HG03103 (cell line): Measurements from ENCODE around the gene PCYOX1L.
"Not testable (repeated sequence)": the region's sequence is repeated elsewhere in the genome, so short reads cannot be mapped to it uniquely, and the experiment has no call there.

Experiments
- ATAC-seq: cut with Tn5 transposase; IDR thresholded peaks from one replicate; pipeline ENCODE4 v1.9.1; 2021; ENCODE audit warnings: low read depth; ENCODE audit not compliant: unreplicated experiment

PCYOX1L gene

DNA sequence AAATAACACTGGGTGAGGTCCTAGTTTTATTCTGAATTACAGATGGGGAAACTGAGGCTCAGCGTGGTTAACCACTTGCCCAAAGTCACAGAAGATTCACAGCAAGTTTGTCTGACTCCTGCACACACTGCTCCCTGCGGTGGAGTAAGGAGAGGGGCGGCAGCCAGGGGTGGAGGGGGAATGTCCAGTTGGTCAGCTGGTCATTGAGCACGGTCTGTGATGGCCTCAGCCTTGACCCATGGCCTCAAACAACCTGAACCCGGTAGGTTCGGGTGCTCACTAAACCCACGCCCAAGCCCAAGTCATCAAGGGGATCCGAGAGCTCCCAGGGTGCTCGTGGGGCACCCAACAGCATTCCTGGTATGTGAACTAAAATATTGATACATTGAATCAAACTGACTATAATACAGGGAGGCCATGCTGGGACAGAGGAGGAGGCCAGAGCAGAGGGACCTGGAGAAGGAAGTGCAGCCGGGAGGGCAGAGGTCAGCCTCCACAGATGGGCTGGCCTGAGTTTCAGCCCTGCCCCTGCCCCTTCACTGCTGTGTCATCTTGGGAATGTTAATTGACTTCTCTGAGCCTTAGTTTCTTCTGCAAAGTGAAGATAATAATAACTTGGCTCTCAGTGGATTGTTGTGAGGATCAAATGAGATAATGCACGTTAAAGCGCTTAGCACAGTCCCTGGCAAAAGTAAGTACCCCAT lies 24.8 kb downstream of the PCYOX1L start:
- no peak for ATAC-seq

DNA sequence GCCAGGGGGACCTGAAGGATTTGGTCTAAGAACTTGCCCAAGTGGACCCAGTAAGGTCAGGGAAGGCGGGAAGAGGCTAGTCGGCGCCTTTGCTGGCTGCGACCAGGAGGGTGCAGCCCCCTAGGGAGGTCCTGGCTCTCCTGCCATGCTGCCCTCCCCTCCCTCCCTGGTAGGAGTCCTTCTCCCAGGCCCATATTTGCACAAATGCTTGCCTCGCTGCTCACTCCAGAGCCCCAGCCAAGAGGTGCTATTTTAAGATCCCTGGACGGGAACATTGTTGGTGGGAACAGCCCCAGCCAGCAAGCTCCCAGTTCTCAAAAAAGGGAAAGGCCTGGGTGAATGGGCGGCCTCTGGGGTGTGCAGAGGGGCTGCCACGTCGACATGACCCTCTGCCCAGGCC lies 25.6 kb downstream of the PCYOX1L start:
- ATAC-seq, result no peak

DNA sequence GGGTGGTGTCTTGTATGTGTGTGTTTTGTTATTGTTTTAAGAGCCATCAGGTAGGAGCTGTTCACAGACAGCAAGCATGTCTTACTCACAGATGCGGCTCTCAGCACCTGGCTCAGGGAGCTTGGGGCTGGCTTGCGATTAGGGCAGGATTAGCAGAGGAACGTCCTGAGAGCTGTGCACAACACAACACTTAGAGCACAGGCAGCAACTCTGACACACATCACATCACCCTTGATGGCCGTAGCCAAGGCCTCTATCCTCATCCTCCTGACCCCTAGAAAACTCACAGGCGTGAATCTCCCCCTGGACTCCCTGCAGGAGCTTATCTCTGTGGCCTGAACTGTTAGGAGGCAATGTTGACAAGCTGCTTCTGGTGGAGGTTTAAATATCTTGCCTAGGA lies 28.3 kb downstream of the PCYOX1L start:
- no peak for ATAC-seq

DNA sequence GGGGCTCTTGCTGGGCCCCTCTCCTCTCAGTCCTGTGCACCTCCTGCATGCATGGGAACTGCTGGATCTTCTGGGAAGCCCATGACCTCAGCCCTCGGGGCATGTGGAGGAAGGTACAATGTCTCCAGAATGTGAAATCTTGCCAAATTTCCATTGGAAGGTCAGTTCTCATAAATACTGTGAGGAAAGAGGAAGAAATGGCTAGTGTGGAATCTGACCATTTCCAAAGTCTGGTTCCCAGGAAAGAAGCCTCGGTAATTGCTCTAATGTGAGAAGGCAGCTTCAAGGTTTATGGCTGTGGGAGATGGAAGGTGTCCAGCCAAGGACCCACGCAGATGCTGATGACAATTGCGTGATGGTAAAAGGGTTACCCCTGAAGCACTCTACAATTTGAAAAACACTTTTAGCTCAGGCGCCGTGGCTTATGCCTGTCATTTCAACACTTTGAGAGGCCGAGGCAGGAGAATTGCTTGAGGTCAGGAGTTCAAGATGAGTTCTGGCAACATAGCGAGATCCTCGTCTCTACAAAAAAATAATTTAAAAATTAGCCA lies 29.3 kb downstream of the PCYOX1L start:
- ATAC-seq, result no peak

DNA sequence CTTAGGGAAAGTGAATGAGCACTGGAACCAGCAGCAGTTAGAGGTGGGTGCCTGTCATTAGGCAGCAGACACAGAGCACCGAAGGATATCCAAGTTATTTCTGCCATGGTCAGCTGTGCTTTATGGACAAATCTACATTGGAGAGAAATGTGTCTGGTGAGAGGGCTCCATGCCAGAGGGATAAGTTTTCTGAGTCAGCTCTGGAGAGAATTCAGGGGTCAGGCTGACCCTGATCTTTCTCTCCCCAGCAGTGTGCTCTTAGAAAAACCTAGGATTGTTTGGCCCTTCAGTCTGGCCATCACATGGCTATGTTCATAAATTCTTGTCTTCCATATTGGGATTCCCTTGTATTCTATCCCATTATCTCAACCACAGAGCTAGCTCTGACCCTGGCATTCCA lies 30.1 kb downstream of the PCYOX1L start:
- ATAC-seq, result no peak

DNA sequence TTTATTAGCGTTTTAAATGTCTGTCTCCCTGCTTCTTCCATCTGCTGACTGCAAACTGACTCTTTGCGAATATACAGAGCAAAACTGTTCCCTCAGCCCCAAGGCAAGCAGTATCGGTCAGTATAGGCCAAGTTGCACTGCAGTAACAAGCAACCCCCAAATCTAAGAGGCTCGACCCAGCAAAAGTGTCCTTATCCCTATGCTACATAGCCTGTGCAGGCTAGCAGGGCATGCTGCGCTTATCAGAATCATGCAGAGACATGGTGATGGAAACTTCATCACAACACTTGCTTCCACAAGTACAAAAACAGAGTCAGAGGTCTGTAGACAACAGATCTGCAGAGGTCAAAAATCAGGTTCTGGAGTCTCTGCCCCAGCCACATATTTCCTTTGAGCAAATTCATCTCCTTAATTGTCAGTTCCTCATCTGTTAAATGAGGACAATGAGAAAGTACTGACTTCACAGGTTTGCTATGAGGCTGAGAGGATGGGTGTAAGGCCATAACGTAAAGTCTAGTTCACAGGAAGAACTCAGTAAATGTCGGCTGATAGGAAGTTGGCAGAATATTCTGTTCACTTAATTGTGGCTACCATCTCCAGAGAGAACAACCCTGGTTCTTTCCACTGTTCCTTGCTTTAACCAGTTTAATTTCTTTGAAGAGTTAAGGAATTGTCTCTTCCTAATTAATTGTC lies 30.8 kb downstream of the PCYOX1L start:
- ATAC-seq, result no peak

DNA sequence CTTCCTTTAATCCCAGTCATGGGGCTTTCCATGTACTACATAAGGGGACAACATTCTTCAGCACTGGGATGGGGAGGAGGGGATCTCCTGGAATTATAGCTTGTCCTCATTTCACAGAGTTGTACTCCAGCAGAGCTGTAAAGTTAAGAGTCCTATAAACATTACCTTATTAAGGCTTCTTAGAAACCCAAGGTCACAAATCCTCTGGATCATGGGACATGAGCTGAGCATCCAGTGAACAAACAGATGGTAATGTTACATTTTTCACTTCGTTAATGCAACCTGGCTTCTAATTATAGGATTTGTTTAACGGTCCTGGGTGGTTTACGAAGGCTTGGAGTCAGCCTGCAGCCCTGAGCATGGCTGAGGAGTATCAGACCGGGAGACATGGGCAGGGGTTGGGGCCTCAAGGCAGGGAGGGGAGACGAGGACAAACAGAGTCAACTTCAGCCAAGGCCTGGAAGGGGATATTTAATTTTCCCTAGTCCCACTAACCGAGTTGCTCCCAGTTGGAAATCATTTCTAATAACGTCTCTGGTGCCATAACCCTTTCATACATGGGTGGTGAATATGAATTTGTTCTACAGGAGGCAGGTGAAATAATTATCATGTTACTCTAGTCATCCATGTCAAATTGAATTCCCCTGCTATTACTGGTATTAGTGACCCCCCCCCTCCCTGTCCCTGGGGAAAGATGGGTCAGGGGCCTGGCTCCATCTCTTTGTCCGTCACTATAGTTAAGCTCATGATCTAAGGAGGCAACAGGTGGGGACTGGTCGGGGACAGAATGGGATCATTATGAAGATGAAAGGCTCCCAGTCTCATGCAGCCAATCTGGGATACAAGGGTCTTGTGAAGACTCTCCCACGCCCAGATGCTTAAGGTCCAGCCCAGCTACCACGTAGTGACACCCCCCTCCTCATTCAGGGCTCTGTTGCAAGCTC lies 32.0 kb downstream of the PCYOX1L start:
- no peak for ATAC-seq

DNA sequence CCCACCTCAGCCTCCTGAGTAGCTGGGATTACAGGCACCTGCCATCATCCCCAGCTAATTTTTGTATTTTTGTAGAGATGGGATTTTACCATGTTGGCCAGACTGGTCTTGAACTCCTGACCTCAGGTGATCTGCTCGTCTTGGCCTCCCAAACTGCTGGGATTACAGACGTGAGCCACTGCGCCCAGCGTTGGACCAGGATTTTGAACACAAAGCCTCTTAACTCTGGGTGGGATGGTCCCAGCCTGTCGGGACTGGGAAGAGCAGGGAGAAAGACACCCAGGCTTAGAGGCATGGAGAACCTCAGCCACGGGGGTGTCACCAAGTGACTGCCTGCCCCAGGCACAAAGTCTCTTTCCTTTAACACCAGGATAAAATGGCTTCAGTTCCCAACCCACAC lies 33.2 kb downstream of the PCYOX1L start:
- ATAC-seq, result not testable (repeated sequence)

DNA sequence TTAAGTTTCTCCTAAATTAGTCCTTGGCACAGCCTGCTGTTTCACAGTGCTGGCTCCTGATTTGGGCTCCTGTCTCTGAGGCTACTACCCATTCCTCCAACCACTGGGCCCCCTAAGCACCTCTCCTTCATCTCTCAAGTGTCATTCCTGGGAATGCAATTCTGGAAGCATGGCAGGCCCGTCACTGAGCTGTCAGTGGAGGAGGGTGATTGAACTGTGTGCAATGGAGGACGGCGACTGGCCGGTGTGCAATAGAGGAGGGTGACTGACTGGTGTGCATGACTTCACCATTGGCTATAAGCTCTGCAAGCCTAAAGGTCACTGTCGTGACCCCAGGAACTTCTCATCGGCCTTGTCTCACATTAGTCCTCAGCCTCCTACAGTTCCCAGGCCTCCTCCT lies 33.7 kb downstream of the PCYOX1L start:
- no peak for ATAC-seq

DNA sequence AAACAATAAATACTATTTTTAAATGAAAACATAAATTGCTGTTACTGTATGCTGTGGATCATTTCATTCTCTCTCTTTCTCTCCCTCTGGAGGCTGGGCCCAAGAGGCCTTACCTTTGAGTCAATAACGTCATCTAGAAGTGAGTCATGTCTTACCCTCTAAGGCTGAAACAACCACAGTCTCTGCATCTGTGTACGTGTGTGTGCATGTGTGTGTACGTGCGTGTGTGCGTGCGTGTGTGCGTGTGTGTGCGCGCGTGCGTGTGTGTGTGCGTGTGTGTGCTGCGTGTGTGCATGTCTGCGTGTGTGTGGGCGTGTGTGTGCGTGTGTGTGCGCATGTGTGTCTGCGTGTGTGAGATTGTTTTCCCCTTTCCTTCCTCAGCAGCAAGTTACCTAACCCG lies 34.9 kb downstream of the PCYOX1L start:
- no peak for ATAC-seq

DNA sequence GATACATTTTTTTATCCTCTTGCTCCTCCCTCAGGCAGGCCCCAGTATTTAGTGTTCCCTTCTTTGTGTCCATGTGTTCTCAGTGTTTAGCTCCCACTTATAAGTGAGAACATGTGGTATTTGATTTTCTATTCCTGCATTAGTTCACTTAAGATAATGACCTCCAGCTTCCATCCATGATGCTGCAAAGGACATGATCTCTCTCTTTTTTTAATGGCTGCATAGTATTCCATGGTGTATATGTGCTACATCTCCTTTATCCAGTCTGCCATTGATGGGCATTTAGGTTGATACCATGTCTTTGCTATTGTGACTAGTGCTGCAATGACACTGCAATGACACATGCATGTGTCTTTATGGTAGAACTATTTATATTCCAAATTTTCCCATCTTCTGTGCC lies 37.1 kb downstream of the PCYOX1L start:
- not testable (repeated sequence) for ATAC-seq

DNA sequence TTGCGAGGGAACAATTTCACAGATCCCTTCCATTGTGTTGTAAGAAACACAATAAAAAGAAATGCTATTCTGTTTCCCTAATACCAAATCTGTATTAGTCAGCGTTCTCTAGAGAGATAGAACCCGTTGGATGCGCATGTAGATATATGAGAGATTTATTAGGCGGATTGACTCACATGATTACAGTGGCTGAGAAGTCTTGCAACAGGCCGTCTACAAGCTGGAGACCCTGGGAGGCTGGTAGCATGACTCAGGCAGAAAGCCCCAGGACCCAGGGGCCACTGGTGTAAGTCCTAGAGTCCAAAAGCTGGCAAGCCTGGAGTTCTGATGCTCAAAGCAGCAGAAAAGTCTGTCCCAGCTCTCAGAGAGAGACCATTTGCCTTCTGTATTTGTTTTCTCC lies 39.7 kb downstream of the PCYOX1L start:
- no peak for ATAC-seq

DNA sequence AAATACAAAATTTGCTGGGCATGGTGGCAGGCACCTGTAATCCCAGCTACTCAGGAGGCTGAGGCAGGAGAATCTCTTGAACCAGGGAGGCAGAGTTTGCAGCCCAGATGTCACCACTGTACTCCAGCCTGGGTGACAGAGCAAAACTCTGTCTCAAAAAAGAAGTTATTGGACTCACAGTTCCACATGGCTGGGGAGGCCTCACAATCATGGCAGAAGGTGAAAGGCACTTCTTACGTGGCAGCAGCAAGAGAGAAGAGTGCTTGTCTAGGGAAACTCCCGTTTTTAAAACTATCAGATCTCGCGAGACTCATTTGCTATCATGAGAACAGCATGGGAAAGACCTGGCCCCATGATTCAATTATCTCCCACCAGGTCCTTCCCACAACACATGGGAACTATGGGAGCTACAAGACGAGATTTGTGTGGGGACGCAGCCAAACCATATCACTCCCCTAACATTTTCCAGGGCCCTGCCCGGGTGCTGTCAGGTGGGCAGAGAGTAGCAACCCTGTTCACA lies 41.0 kb downstream of the PCYOX1L start:
- not testable (repeated sequence) for ATAC-seq

DNA sequence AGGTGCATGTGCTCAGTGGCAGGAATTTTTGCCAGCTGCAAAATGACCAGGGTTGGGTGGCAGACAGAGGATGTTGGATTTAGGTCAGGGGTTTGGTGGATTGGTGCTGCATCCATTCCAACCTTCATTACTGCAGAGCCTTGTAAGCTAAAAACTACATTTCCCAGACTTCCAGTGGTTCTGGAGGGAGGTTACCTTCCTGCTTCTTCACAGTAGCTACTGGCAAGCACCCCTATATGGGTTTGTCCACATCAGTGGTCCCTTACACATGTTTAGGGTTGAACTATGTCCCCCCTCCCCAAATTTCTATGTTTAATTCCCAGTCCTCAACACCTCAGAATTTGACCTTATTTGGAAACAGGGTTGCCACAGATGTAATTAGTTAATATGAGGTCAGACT lies 41.9 kb downstream of the PCYOX1L start:
- ATAC-seq, result no peak

DNA sequence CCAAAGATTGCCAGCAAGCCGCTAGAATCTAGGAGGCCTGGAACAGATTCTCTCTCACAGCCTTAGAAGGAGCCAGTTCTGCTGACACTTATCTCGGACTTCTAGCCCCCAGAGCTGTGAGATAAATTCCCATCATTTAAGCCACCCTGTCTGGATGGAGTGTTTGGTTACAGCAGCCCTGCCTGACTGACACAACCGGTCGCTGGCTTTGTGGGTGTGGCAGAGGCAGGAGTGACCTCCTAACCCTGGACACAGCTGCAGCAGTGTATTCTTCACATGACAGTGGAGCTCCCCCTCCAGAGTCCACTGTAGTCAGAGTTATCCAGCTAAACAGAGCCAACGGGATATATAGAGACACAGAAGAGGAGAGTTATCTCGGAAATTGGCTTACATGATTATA lies 42.5 kb downstream of the PCYOX1L start:
- no peak for ATAC-seq

DNA sequence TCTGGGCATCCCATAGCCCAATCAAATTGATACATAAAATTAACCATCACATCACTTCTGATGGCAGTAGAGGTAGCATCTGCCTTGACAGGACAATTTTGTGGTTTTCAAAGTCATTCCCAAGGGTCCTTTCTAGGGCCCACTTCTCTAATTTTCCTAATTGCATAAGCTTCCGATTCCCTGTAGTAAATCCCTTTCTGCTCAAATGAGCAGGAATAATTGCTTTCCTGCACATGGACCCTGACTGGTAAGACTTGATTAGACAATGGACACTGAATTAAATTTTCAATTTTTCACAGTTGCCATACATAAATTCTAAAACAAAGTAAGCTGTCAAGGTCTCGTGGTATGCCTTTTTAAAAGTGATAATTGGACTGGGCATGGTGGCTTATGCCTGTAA lies 43.2 kb downstream of the PCYOX1L start:
- no peak for ATAC-seq

DNA sequence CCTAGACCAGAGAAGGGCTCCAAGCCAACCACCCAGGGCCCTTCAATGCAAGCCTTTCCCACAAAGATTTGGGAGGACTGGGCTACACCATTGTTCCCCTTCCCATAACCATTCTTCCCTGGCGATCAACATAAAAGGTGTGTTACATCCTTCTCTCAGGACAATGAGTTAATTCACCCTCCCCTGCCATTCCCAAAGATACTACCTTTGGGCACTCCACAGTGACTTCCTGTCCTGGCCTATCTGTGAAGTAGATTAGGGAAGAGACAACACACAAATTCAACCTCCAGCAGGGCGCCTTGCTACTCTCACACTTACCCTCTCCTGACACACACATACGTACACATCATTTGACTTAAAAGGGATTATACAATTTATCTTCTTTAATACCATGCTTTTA lies 44.4 kb downstream of the PCYOX1L start:
- no peak for ATAC-seq

DNA sequence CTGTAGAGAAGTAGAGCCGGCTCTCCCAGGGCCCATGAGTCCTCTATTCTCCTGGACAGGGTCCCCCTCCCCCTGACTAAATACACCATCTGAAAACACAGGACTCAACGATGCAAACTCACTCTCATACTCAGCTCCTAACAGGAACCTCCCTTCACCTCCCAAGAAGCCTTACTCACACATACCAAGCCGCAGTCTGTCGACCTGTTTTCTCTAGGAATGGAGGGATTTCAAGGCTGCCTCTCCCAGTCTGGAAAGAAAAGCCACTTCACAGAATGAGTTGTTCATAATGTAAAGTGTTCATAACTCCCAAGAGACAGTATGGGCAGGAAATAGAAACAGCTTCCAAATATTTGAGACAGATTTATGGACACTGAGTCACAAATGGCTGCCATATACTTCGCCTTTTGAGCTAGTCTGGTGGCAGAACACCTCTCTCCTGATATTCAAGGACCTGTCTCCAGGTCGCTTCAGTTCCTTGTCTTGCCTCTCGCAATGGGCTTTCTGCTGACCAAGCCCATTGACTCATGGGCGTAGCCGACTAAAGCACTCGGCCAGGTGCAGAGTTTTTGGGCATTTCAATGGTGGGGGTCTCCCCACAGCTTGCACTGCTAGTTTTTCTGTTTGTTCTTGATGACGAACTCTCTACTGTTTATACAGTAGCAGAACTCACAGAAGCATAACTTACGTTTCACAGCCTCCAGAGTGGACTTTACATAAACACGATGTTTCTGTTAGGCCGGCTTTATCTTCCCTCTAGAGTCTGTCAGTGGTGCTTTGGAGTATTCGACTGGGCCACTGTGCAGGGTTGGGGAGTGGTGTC lies 46.3 kb downstream of the PCYOX1L start:
- ATAC-seq, result no peak

DNA sequence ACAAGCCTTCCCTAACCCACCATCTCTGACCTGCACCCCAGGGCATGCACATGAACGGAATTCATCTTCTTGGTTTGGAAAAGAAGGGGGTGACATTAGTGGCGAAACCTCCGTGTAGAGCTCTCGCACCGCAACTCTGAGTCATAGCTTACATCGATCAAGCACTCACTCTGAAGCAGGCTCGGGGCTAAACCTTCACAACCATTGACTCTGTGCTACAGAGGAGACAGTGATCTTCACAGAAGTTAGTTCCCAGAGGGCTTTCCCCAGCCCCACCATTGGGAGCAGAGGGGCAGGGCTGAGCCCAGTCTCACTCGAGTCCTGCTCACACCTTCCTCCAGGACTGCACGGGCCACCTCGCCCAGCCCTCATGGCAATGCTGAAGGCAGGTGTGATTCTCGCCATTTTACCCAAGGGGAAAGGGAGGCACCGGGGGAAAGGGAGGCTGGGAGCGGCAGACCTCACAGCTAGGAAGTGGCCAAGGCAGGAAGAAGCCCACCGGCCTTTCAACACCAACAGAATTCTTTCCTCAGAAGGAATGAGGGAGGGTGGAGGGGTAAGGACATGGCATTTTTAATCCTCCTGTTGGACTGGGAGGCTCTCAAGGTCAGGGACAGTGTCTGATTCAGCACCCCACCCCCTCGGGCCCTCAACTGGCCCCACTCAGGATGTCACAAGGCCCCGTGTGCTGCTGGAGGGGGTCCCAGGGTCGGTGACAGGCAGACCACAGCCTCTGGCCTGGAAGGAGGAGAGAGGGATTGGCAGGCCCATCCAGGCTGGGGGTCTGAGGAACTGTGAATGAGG lies 47.1 kb downstream of the PCYOX1L start:
- no peak for ATAC-seq
